Liver (tissue), 9 donors: ENCODE results near the gene RIMBP2. TPM values are rescaled to one million over a fixed set of nuclear protein-coding genes. Genes with fewer than 3 reads are reported as not detected.

Source experiments
- DNase-seq: peaks from one replicate; pipeline ENCODE4 v3.0.0-alpha.2; 2017; ENCODE audit warnings: low spot score
- H3K27ac ChIP-seq, 2 donors: one replicate each; pipeline ENCODE4 v1.7.0; 2013; ENCODE audit warnings: inconsistent platforms in 2 of 2, low read length in 2 of 2, control low read depth in 1 of 2, low read depth in 1 of 2, mild to moderate bottlenecking in 1 of 2
- H3K27me3 ChIP-seq, 4 donors: one replicate each; pipeline versions ENCODE4 v1.6.1 to v1.7.0; 2013; ENCODE audit warnings: low read length in 3 of 4, inconsistent platforms in 1 of 4, mild to moderate bottlenecking in 1 of 4, moderate library complexity in 1 of 4; ENCODE audit not compliant: control insufficient read depth in 4 of 4, insufficient read depth in 4 of 4
- H3K36me3 ChIP-seq, 4 donors: one replicate each; pipeline versions ENCODE4 v1.6.1 to v1.7.0; 2013; ENCODE audit warnings: low read length in 3 of 4, mild to moderate bottlenecking in 3 of 4, low read depth in 1 of 4, moderate library complexity in 1 of 4; ENCODE audit not compliant: control insufficient read depth in 4 of 4, insufficient read depth in 3 of 4
- H3K4me1 ChIP-seq, 4 donors: one replicate each; pipeline versions ENCODE4 v1.6.1 to v1.7.0; 2013; ENCODE audit warnings: low read length in 3 of 4, mild to moderate bottlenecking in 3 of 4, moderate library complexity in 1 of 4; ENCODE audit not compliant: control insufficient read depth in 4 of 4, insufficient read depth in 4 of 4
- H3K4me3 ChIP-seq, 3 donors: one replicate each; pipeline versions ENCODE4 v1.6.1 to v1.7.0; 2013; ENCODE audit warnings: low read length in 3 of 3, control low read depth in 1 of 3, low read depth in 1 of 3, mild to moderate bottlenecking in 1 of 3
- H3K9ac ChIP-seq, 2 donors: one replicate each; pipeline ENCODE4 v1.7.0; 2013; ENCODE audit warnings: low read length in 2 of 2, mild to moderate bottlenecking in 2 of 2, moderate library complexity in 2 of 2, control low read depth in 1 of 2, low read depth in 1 of 2
- H3K9me3 ChIP-seq, 4 donors: one replicate each; pipeline versions ENCODE4 v1.6.1 to v1.7.0; 2013; ENCODE audit warnings: low read length in 3 of 4; ENCODE audit not compliant: control insufficient read depth in 4 of 4
- ATF3 ChIP-seq: IDR thresholded peaks from 2 replicates; pipeline ENCODE4 v1.6.1; 2016; ENCODE audit warnings: antibody characterized with exemption
- CTCF ChIP-seq: fragments of 150-350 bp; IDR thresholded peaks from 2 replicates; pipeline ENCODE4 v1.5.1; 2017; ENCODE audit warnings: improper control_type of control experiment, low read depth, low read length; ENCODE audit not compliant: missing input control
- EGR1 ChIP-seq, 2 donors: IDR thresholded peaks; 2 replicates each; pipeline ENCODE4 v1.6.1; 2016 to 2018; ENCODE audit warnings: antibody characterized with exemption in 2 of 2, low read depth in 2 of 2
- FOXA1 ChIP-seq: IDR thresholded peaks from 2 replicates; pipeline ENCODE4 v1.6.1; 2016; ENCODE audit warnings: antibody characterized with exemption
- FOXA2 ChIP-seq: IDR thresholded peaks from 2 replicates; pipeline ENCODE4 v1.6.1; 2016; ENCODE audit warnings: antibody characterized with exemption
- GABPA ChIP-seq, 2 donors: IDR thresholded peaks in 1 of 2; conservative IDR thresholded peaks in 1 of 2; 2 replicates each; pipeline ENCODE4 v1.6.1; 2016; ENCODE audit warnings: antibody characterized with exemption in 2 of 2, mild to moderate bottlenecking in 1 of 2, moderate library complexity in 1 of 2
- HNF4A ChIP-seq, 2 donors: conservative IDR thresholded peaks; 2 replicates each; pipeline ENCODE4 v1.6.1; 2016; ENCODE audit warnings: antibody characterized with exemption in 2 of 2, mild to moderate bottlenecking in 2 of 2
- HNF4G ChIP-seq: IDR thresholded peaks from 2 replicates; pipeline ENCODE4 v1.6.1; 2016; ENCODE audit warnings: antibody characterized with exemption
- JUND ChIP-seq, 2 donors: IDR thresholded peaks; 2 replicates each; pipeline ENCODE4 v1.6.1; 2016; ENCODE audit warnings: antibody characterized with exemption in 2 of 2
- MAX ChIP-seq: IDR thresholded peaks from 2 replicates; pipeline ENCODE4 v1.6.1; 2016; ENCODE audit warnings: antibody characterized with exemption
- NR2F2 ChIP-seq: IDR thresholded peaks from 2 replicates; pipeline ENCODE4 v1.6.1; 2016; ENCODE audit warnings: antibody characterized with exemption
- RAD21 ChIP-seq, 2 donors: IDR thresholded peaks; 2 replicates each; pipeline ENCODE4 v1.6.1; 2016; ENCODE audit warnings: antibody characterized with exemption in 2 of 2, mild to moderate bottlenecking in 2 of 2
- REST ChIP-seq: IDR thresholded peaks from 2 replicates; pipeline ENCODE4 v1.6.1; 2016; ENCODE audit warnings: antibody characterized with exemption, mild to moderate bottlenecking
- RXRA ChIP-seq, 2 donors: IDR thresholded peaks; 2 replicates each; pipeline ENCODE4 v1.6.1; 2017 to 2018; ENCODE audit warnings: antibody characterized with exemption in 2 of 2, mild to moderate bottlenecking in 1 of 2
- SP1 ChIP-seq: IDR thresholded peaks from 2 replicates; pipeline ENCODE4 v1.6.1; 2018; ENCODE audit warnings: antibody characterized with exemption, mild to moderate bottlenecking
- YY1 ChIP-seq: IDR thresholded peaks from 2 replicates; pipeline ENCODE4 v1.6.1; 2016; ENCODE audit warnings: antibody characterized with exemption, mild to moderate bottlenecking
- ZBTB33 ChIP-seq: IDR thresholded peaks from 2 replicates; pipeline ENCODE4 v1.6.1; 2016; ENCODE audit warnings: antibody characterized with exemption
- WGBS: extraction: QIAGEN DNeasy Blood & Tissue Kit; methylation state at CpG from one replicate; pipeline ENCODE4 v1.1.7; 2013; 5-methylcytosine and 5-hydroxymethylcytosine counted together
- polyA plus RNA-seq, 2 donors: library from polyadenylated mRNA; stranded (reverse) in 1 of 2; unstranded in 1 of 2; fragments of 200-250 nt in 1 of 2; fragments of >200 nt in 1 of 2; fragmentation: Nextera tagmentation in 1 of 2; extraction: Ambion mirVana in 1 of 2; gene quantifications; one replicate each; pipeline versions ENCODE4 v1.2.1 to v1.2.3, GENCODE V29; 2013 to 2015
- total RNA-seq, 2 donors: library from RNA; depleted of rRNA; stranded (reverse); fragments of >200 nt; gene quantifications; one replicate each; pipeline ENCODE4 v1.2.3, GENCODE V29; 2014
- donor health status: healthy.
- donor health status: healthy.
- donor health status: healthy.
- donor health status: healthy.
- donor health status: healthy.

The RIMBP2 gene
- total and polyA plus RNA-seq, 4 donors = 0.01 to 0.17 (median 0.09) TPM; not detected in 1

- TF ChIP-seq CTCF = no peak
- TF ChIP-seq YY1 = no peak
Observed at GRCh38 chr12:130422676-130423075, 293.4 kb downstream of the RIMBP2 start (continued).

- H3K9me3 ChIP-seq = no peaks in the 10 kb centered on the region
- no peak overlapping the region for H3K9ac ChIP-seq
- H3K4me3 ChIP-seq = no peak overlapping the region
- no peaks in the 10 kb centered on the region for H3K36me3 ChIP-seq
- DNase-seq = no peak
- peaks cover 0 to 6% (median 2%) of the 10 kb centered on the region in 4 donors for H3K27me3 ChIP-seq
- 80% methylated on average over 6 of the region's 6 CpGs for WGBS
- H3K27ac ChIP-seq = no peak overlapping the region
- TF ChIP-seq GABPA (IDR thresholded peaks at IDR 0.05 in 1 of 2, conservative IDR thresholded peaks at IDR 0.05 in 1 of 2) (no peak), SP1 (no peak), YY1 (no peak), HNF4A (conservative IDR thresholded peaks at IDR 0.05) (no peak), ZBTB33 (no peak), RAD21 (IDR thresholded peaks at IDR 0.05) (no peak), RXRA (IDR thresholded peaks at IDR 0.05) (no peak), CTCF (no peak), HNF4G (no peak), FOXA1 (no peak), NR2F2 (no peak), EGR1 (IDR thresholded peaks at IDR 0.05; ENCODE audit: low read depth in 2 of 2) (no peak), JUND (IDR thresholded peaks at IDR 0.05) (no peak), FOXA2 (no peak), MAX (no peak), REST (no peak), ATF3 (no peak)
- no peaks in the 10 kb centered on the region for H3K4me1 ChIP-seq
Observed at GRCh38 chr12:130421896-130422295, 294.2 kb downstream of the RIMBP2 start.
